H9 (cell line): Measurements from ENCODE around the gene SREBF2. TPM values are rescaled to one million over a fixed set of nuclear protein-coding genes. Genes with fewer than 3 reads are reported as not detected.

ENCODE experiments used
- DNase-seq: peaks from one replicate; pipeline ENCODE4 v3.0.0-alpha.2; 2017
- H2AFZ ChIP-seq: one replicate; pipeline ENCODE4 v1.6.1; 2013; ENCODE audit warnings: mild to moderate bottlenecking, low read length, control low read depth, moderate library complexity
- H2AK5ac ChIP-seq: 2 replicates; pipeline ENCODE4 v1.6.1; 2013; ENCODE audit warnings: low read length, control low read depth, mixed read lengths; ENCODE audit not compliant: insufficient read length
- H2BK120ac ChIP-seq: one replicate; pipeline ENCODE4 v1.6.1; 2013; ENCODE audit warnings: low read depth, mild to moderate bottlenecking, low read length, control low read depth, inconsistent platforms; ENCODE audit not compliant: poor library complexity, severe bottlenecking
- H2BK12ac ChIP-seq: 2 replicates; pipeline ENCODE4 v1.6.1; 2013; ENCODE audit warnings: low read length, control low read depth, mixed read lengths, low read depth; ENCODE audit not compliant: insufficient read length
- H2BK15ac ChIP-seq: 2 replicates; pipeline ENCODE4 v1.6.1; 2013; ENCODE audit warnings: low read depth, low read length, control low read depth
- H2BK20ac ChIP-seq: one replicate; pipeline ENCODE4 v1.6.1; 2013; ENCODE audit warnings: low read depth, mild to moderate bottlenecking, low read length, control low read depth, inconsistent platforms; ENCODE audit not compliant: poor library complexity, severe bottlenecking
- H2BK5ac ChIP-seq: 2 replicates; pipeline ENCODE4 v1.6.1; 2013; ENCODE audit warnings: low read length, control low read depth, mixed read lengths; ENCODE audit not compliant: insufficient read length
- H3K14ac ChIP-seq: 2 replicates; pipeline ENCODE4 v1.6.1; 2013; ENCODE audit warnings: low read length, control low read depth; ENCODE audit not compliant: insufficient read depth
- H3K18ac ChIP-seq: 2 replicates; pipeline ENCODE4 v1.6.1; 2013; ENCODE audit warnings: low read depth, mild to moderate bottlenecking, mixed read lengths, low read length, control low read depth; ENCODE audit not compliant: insufficient read length
- H3K23ac ChIP-seq: 2 replicates; pipeline ENCODE4 v1.6.1; 2013; ENCODE audit warnings: low read length, control low read depth, mixed read lengths, low read depth; ENCODE audit not compliant: insufficient read length
- H3K23me2 ChIP-seq: 2 replicates; pipeline ENCODE4 v1.6.1; 2013; ENCODE audit warnings: low read depth, mild to moderate bottlenecking, mixed read lengths, low read length, control low read depth; ENCODE audit not compliant: insufficient read length, poor library complexity, severe bottlenecking
- H3K27ac ChIP-seq: 2 replicates; pipeline ENCODE4 v1.5.1; 2013; ENCODE audit warnings: low read length, control low read depth, mixed read lengths, low read depth; ENCODE audit not compliant: insufficient read length
- H3K27me3 ChIP-seq: 2 replicates; pipeline ENCODE4 v1.6.1; 2013; ENCODE audit warnings: low read length, control low read depth, inconsistent platforms; ENCODE audit not compliant: insufficient read depth
- H3K4ac ChIP-seq: 2 replicates; pipeline ENCODE4 v1.6.1; 2013; ENCODE audit warnings: low read depth, mild to moderate bottlenecking, control low read depth, inconsistent platforms, low read length, moderate library complexity
- H3K4me1 ChIP-seq: 2 replicates; pipeline ENCODE4 v1.6.1; 2013; ENCODE audit warnings: low read length, control low read depth, inconsistent platforms; ENCODE audit not compliant: insufficient read depth
- H3K4me2 ChIP-seq: 2 replicates; pipeline ENCODE4 v1.6.1; 2013; ENCODE audit warnings: low read length, control low read depth, mixed read lengths; ENCODE audit not compliant: insufficient read length, insufficient read depth
- H3K56ac ChIP-seq: 2 replicates; pipeline ENCODE4 v1.6.1; 2013; ENCODE audit warnings: low read depth, mild to moderate bottlenecking, mixed read lengths, low read length, control low read depth; ENCODE audit not compliant: insufficient read length
- H3K79me1 ChIP-seq: 2 replicates; pipeline ENCODE4 v1.6.1; 2013; ENCODE audit warnings: low read depth, mild to moderate bottlenecking, moderate library complexity, low read length, control low read depth, inconsistent platforms; ENCODE audit not compliant: insufficient read depth, poor library complexity, severe bottlenecking
- H3K79me2 ChIP-seq: 2 replicates; pipeline ENCODE4 v1.6.1; 2013; ENCODE audit warnings: low read length, control low read depth, inconsistent platforms; ENCODE audit not compliant: insufficient read depth
- H3K9ac ChIP-seq: 2 replicates; pipeline ENCODE4 v1.6.1; 2013; ENCODE audit warnings: low read length, control low read depth, mixed read lengths; ENCODE audit not compliant: insufficient read length; ENCODE audit errors: extremely low read depth
- H3K9me3 ChIP-seq: one replicate; pipeline ENCODE4 v1.6.1; 2013; ENCODE audit warnings: low read depth, low read length, inconsistent platforms; ENCODE audit not compliant: control insufficient read depth
- H3T11ph ChIP-seq: one replicate; pipeline ENCODE4 v1.6.1; 2013; ENCODE audit warnings: mild to moderate bottlenecking, low read length, control low read depth, inconsistent platforms
- H4K20me1 ChIP-seq: one replicate; pipeline ENCODE4 v1.6.1; 2013; ENCODE audit not compliant: control insufficient read depth, insufficient read length, insufficient read depth
- H4K5ac ChIP-seq: 2 replicates; pipeline ENCODE4 v1.6.1; 2013; ENCODE audit warnings: low read depth, mild to moderate bottlenecking, mixed read lengths, low read length, control low read depth; ENCODE audit not compliant: insufficient read length
- H4K8ac ChIP-seq: replicated peaks from 2 replicates; pipeline ENCODE4 v1.6.1; 2013; ENCODE audit warnings: low read length, control low read depth, mixed read lengths, low read depth; ENCODE audit not compliant: insufficient read length
- H4K91ac ChIP-seq: 2 replicates; pipeline ENCODE4 v1.6.1; 2013; ENCODE audit warnings: low read depth, mild to moderate bottlenecking, moderate library complexity, mixed read lengths, low read length, control low read depth; ENCODE audit not compliant: insufficient read length
- H3K27ac Mint-ChIP-seq, 3 experiments: 2 replicates in 2 of 3; 3 replicates in 1 of 3; pipeline ENCODE4 v1.8.0; 2020 to 2021; ENCODE audit warnings: mixed read lengths in 3 of 3, mild to moderate bottlenecking in 1 of 3, moderate library complexity in 1 of 3
- H3K27me3 Mint-ChIP-seq: 2 replicates; pipeline ENCODE4 v1.8.0; 2021; ENCODE audit warnings: low read depth, mild to moderate bottlenecking, moderate library complexity, mixed read lengths
- H3K36me3 Mint-ChIP-seq, 3 experiments: 2 replicates in 2 of 3; 3 replicates in 1 of 3; pipeline ENCODE4 v1.8.0; 2020 to 2021; ENCODE audit warnings: low read depth in 3 of 3, mixed read lengths in 3 of 3; ENCODE audit not compliant: insufficient read depth in 1 of 3
- H3K4me1 Mint-ChIP-seq, 2 experiments: 2 replicates each; pipeline ENCODE4 v1.8.0; 2020; ENCODE audit warnings: mixed read lengths in 2 of 2
- H3K4me3 Mint-ChIP-seq, 2 experiments: 2 replicates in 1 of 2; 3 replicates in 1 of 2; pipeline ENCODE4 v1.8.0; 2020 to 2021; ENCODE audit warnings: mild to moderate bottlenecking in 2 of 2, mixed read lengths in 2 of 2, moderate library complexity in 1 of 2
- H3K9me3 Mint-ChIP-seq, 2 experiments: 2 replicates in 1 of 2; 3 replicates in 1 of 2; pipeline ENCODE4 v1.8.0; 2020; ENCODE audit warnings: mild to moderate bottlenecking in 2 of 2, mixed read lengths in 2 of 2, moderate library complexity in 1 of 2
- CTCF ChIP-seq: fragments of 200-600 bp; sonication (generic); conservative IDR thresholded peaks from 3 replicates; pipeline ENCODE4 v1.8.0; 2021; ENCODE audit warnings: antibody characterized with exemption, mild to moderate bottlenecking
- total RNA-seq: library from RNA; stranded (reverse); gene quantifications from 2 replicates; pipeline ENCODE4 v1.2.1, GENCODE V29; 2021

Gene SREBF2
- total RNA-seq, 1 experiment from 2014 or later = 146 TPM

GRCh38 chr22:41876675-41877074, 43.8 kb downstream of the SREBF2 start:
- H3K4me3 Mint-ChIP-seq = no peak overlapping the region
- no peaks in the 10 kb centered on the region for H3K9me3 ChIP-seq
- no peaks in the 10 kb centered on the region for H3K79me1 ChIP-seq
- no peak overlapping the region for H4K91ac ChIP-seq
- no peaks in the 10 kb centered on the region for H3K23me2 ChIP-seq
- no peaks in the 10 kb centered on the region for H3K4me1 ChIP-seq
- H4K8ac ChIP-seq = no peak overlapping the region
- no peak overlapping the region for H2AFZ ChIP-seq
- no peaks in the 10 kb centered on the region for H3K9me3 Mint-ChIP-seq
- H3K9ac ChIP-seq = no peak overlapping the region
- H3K27me3 Mint-ChIP-seq = no peaks in the 10 kb centered on the region
- H3K18ac ChIP-seq = no peak overlapping the region
- no peak overlapping the region for H3K56ac ChIP-seq
- DNase-seq = no peak
- no peak overlapping the region for H2BK15ac ChIP-seq
- no peak overlapping the region for H2BK120ac ChIP-seq
- peaks cover 38 to 90% (median 81%) of the 10 kb centered on the region in 3 experiments; a peak in 6 of 7 replicates for H3K36me3 Mint-ChIP-seq
- H3K27ac Mint-ChIP-seq = no peak overlapping the region
- no peak overlapping the region for H2BK20ac ChIP-seq
- no peak overlapping the region for H3K14ac ChIP-seq
- H2BK5ac ChIP-seq = no peak overlapping the region
- no peaks in the 10 kb centered on the region for H3K27me3 ChIP-seq
- no peak overlapping the region for H3T11ph ChIP-seq
- no peak overlapping the region for H2AK5ac ChIP-seq
- no peak overlapping the region for H3K23ac ChIP-seq
- H3K4ac ChIP-seq = no peak overlapping the region
- H3K4me2 ChIP-seq = no peak overlapping the region
- H3K79me2 ChIP-seq = no peaks in the 10 kb centered on the region
- no peak for TF ChIP-seq CTCF
- no peaks in the 10 kb centered on the region for H3K4me1 Mint-ChIP-seq
- no peak overlapping the region for H3K27ac ChIP-seq
- no peaks in the 10 kb centered on the region for H4K20me1 ChIP-seq
- no peak overlapping the region for H4K5ac ChIP-seq
- no peak overlapping the region for H2BK12ac ChIP-seq
